Activated T-cell treated with anti-CD3 and anti-CD28 coated beads for 24 hours (primary cell): ENCODE results near the gene SSBP2.
"Not testable (repeated sequence)": the region's sequence is repeated elsewhere in the genome, so short reads cannot be mapped to it uniquely, and the experiment has no call there.

Source experiments
- DNase-seq: peaks from one replicate; pipeline ENCODE4 v3.0.0-alpha.2; 2020; ENCODE audit warnings: low read depth

SSBP2 gene

GRCh38 chr5:81729276-81729675 is 21.6 kb downstream of the SSBP2 start:
- no peak for DNase-seq

DNA sequence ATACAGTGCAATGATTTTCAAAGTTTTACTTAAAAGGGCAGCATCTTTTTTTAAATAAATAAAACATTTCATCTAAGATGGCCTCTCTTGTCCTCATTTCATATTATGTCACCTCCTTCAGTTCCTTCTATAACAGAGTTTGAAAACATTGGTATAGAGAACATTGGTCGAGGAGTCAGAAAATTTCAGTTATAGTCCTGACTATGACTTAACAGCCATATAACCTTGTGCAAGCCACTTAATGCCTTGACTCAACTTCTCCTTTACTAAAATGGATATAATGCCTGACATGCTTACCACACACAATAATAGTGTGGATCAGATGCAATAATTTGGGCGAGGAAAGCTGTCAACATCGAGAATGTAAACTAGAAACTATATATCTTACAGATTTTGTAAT is 22.6 kb downstream of the SSBP2 start:
- no peak for DNase-seq

GRCh38 chr5:81726297-81726696 is 24.6 kb downstream of the SSBP2 start:
- no peak for DNase-seq

GRCh38 chr5:81724571-81724970 is 26.3 kb downstream of the SSBP2 start:
- DNase-seq = no peak

DNA sequence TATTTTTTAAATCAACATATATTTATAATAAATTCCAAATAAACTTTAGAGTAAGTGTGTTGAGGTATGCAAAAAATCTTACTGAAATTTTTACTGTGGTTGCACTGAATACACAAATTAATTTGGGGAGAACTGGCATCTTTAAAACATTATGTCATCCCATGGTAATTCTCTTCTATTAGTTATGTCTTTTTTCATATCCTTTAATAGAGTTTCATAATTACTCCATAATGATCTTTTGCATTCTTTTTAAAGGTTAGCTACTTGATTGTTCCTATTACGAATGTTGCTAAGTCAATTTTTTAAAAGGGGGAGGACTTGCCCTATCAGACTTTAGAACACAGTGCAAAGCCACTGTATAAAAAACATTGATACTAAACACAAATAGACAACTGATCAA is 26.8 kb downstream of the SSBP2 start:
- DNase-seq = no peak

DNA sequence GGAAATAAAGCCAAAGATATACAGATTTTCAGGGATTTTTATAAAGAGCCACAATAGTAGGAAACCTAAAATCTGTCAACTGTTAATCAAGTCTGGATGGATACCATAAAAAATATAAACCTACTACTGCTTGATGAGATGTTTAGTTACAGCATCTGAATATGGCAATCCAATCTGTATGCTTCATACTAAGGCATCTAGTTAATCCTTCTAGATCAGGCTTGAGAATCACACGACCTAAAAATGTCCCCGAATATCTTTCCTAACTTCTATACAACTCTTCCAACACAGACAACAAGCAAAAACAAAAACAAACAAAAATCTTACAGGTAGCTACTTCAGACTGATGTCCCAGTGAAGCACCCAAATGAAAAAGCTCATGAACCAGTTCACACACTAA is 29.8 kb downstream of the SSBP2 start:
- no peak for DNase-seq

- no peak for DNase-seq
These were observed 31.1 kb downstream of the SSBP2 start for GRCh38 chr5:81719743-81720345.

GRCh38 chr5:81718300-81718699 is 32.6 kb downstream of the SSBP2 start:
- DNase-seq = no peak

DNA sequence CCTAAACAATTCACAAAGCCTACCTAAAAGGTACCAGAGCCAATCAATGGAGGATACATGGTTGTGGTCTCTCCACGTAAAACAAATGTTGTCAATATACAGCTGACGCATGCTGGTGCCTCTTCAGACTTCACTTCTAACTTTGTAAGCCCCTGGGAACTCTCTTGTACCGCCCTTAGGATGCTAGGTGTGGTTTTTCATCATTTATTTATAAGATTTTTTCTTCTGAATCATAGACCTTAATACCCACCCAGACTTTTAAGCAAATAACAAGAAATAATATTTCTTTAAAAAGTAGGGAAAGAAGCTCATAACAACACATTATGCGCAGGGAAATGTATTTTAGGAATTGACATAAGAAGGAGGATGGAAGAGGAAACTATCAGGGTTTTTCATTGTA is 33.0 kb downstream of the SSBP2 start:
- DNase-seq = no peak

- no peak for DNase-seq
These were observed 33.7 kb downstream of the SSBP2 start for GRCh38 chr5:81717226-81717625.

- not testable (repeated sequence) for DNase-seq
These were observed 36.8 kb downstream of the SSBP2 start for GRCh38 chr5:81714076-81714475.

GRCh38 chr5:81708889-81709288 is 42.0 kb downstream of the SSBP2 start:
- no peak for DNase-seq

GRCh38 chr5:81703840-81704239 is 47.1 kb downstream of the SSBP2 start:
- DNase-seq = no peak

- no peak for DNase-seq
These were observed 50.7 kb downstream of the SSBP2 start for GRCh38 chr5:81700166-81700565.

GRCh38 chr5:81698813-81699212 is 52.1 kb downstream of the SSBP2 start:
- DNase-seq = no peak

GRCh38 chr5:81696418-81697397 is 54.2 kb downstream of the SSBP2 start:
- no peak for DNase-seq

- no peak for DNase-seq
These were observed 56.2 kb downstream of the SSBP2 start for GRCh38 chr5:81694726-81695125.

- no peak for DNase-seq
These were observed 62.7 kb downstream of the SSBP2 start for GRCh38 chr5:81688215-81688614.

DNA sequence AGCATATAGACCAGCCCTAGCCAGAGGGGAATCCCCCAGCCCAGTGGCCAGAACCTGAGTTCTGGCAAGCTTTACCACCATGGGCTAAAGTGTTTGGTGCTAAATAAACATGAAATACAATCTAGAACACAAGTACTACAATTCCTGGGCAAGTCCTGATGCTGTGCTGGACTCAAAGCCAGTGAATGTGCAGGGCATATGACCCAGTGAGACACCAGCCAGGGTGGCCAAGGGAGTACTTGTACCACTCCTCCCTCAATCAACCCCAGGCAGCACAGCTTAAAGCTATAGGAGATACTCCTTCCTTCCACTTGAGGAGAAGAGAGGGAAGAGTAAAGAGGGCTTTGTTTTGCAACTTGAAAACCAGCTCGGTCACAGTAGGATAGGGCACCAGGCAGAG is 63.6 kb downstream of the SSBP2 start:
- no peak for DNase-seq

DNA sequence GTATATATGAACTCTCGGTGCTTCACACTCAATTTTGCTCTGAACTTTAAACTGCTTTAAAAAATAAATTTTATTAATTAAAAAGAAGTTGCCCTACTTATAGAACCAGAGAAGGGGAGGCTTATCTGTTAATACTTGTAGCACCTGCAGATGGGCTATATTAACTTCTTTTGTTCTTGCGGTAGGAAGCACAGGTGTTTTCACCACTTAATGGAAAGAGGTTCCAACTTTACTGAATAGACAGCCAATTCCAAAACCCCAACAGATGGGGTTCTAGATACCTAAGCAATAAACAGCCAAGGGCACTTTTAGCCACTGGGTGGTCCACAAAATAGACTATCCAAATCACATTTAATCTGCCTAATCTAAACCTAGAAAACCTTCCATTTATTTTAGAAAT is 65.4 kb downstream of the SSBP2 start:
- DNase-seq = no peak

GRCh38 chr5:81679885-81680284 is 71.0 kb downstream of the SSBP2 start:
- DNase-seq = no peak

GRCh38 chr5:81675420-81675819 is 75.5 kb downstream of the SSBP2 start:
- DNase-seq = no peak

DNA sequence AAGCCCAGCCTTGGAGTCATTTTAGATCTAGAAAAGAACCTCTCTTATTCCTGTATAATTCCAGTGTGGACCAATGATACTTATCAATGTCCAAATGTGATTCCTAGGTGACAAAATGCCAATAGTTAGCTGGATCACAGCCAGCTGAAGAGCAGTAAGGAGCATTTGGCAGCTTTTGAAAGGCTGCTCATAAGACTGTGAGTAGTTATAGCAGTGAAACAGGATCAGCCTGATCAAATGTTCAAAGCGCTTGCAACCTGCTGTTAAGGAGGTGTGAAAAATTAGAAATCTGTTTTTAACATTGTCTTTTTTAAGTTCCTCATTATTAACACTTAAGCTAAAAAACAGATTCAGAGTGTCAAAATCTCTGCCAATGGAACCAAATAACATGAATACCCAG is 85.1 kb downstream of the SSBP2 start:
- DNase-seq = no peak

DNA sequence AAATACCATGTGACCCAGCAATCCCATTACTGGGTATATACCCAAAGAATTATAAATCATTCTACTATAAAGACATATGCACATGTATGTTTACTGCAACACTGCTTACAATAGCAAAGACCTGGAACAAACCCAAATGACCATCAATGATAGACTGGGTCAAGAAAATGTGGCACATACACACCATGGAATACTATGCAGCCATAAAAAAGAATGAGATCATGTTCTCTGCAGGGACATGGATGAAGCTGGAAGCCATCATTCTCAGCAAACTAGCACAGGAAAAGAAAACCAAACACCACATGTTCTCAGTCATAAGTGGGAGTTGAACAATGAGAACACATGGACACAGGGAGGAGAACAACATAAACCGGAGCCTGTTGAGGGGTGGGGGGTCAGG is 90.3 kb downstream of the SSBP2 start:
- not testable (repeated sequence) for DNase-seq
